ENCODE data around the gene TSPEAR.

The TSPEAR gene

GRCh38 chr21:44537930-44538911, 173.2 kb downstream of the TSPEAR start:
- peak; percentile 35 for DNase-seq

GRCh38 chr21:44535963-44536362, 175.4 kb downstream of the TSPEAR start:
- DNase-seq, result peak; percentile 54

- DNase-seq, result peak; percentile 18
Measured at GRCh38 chr21:44534688-44535087, 176.7 kb downstream of the TSPEAR start.

GRCh38 chr21:44533891-44534627, 177.3 kb downstream of the TSPEAR start:
- peak; percentile 41 for DNase-seq

GRCh38 chr21:44533121-44533890, 178.1 kb downstream of the TSPEAR start:
- peak; percentile 50 for DNase-seq

GRCh38 chr21:44532712-44533111, 178.7 kb downstream of the TSPEAR start:
- no peak for DNase-seq

- peak; percentile 43 for DNase-seq
Measured at GRCh38 chr21:44531606-44532564, 179.5 kb downstream of the TSPEAR start.

- peak; percentile 33 for DNase-seq
Measured at GRCh38 chr21:44530903-44531605, 180.3 kb downstream of the TSPEAR start.

GRCh38 chr21:44530221-44530902, 181.0 kb downstream of the TSPEAR start:
- DNase-seq, result no peak

GRCh38 chr21:44529503-44530125, 181.8 kb downstream of the TSPEAR start:
- peak; percentile 50 for DNase-seq

GRCh38 chr21:44529011-44529421, 182.4 kb downstream of the TSPEAR start:
- DNase-seq, result peak; percentile 38

- no peak for DNase-seq
Measured at GRCh38 chr21:44528634-44528995, 182.8 kb downstream of the TSPEAR start.

- no peak for DNase-seq
Measured at GRCh38 chr21:44527983-44528633, 183.3 kb downstream of the TSPEAR start.

GRCh38 chr21:44527156-44527982, 184.0 kb downstream of the TSPEAR start:
- DNase-seq, result peak; percentile 42

- peak; percentile 26 for DNase-seq
Measured at GRCh38 chr21:44526096-44526997, 185.0 kb downstream of the TSPEAR start.

- DNase-seq, result peak; percentile 31
Measured at GRCh38 chr21:44525391-44526095, 185.8 kb downstream of the TSPEAR start.
